GOT3 (cell line): Measurements from ENCODE around the gene PAQR7.

Experiments used
- DNase-seq: peaks from one replicate; lab custom pipeline; 2025; ENCODE audit warnings: mixed read lengths; lab: John Stamatoyannopoulos, UW

The PAQR7 gene

DNA sequence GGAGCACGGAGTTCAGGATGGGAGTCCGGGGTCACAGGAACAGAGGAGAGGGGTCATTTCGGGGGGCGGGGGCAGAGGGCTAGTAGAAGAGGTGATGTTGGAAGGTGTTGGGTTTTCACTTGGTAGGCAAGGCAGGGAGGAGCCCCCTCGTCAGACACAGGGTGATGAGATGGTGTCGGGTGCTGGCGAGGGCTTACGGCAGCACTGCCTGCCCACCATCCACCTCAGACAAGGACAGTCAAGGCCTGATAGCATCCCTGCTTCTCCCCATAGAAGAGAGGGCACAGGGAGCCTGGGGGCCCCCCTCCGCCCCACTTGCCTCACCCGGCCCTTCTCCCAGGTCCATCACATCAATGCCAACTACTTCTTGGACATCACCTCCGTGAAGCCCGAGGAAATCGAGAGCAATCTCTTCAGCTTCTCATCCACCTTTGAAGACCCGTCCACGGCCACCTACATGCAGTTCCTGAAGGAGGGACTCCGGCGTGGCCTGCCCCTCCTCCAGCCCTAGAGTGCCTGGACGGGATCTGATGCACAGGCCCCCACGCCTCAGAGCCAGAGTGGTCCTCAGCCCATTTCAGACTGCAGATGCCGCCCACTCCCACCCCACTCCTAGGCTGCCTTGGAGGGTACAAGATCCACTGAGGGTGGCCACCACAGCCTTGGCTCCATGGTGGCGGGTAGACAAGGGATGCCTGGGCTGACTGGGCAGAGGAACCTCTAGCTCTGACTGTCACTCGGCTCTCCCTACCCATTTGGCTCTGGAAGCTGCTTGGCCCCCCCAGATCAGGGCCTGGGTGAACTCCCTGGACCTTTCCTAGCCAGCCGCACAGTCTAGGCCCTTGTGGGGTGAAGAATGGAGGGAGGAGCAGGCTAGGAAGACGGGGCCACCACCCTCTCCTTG, 60.0 kb downstream of the PAQR7 start:
- DNase-seq, result no peak

DNA sequence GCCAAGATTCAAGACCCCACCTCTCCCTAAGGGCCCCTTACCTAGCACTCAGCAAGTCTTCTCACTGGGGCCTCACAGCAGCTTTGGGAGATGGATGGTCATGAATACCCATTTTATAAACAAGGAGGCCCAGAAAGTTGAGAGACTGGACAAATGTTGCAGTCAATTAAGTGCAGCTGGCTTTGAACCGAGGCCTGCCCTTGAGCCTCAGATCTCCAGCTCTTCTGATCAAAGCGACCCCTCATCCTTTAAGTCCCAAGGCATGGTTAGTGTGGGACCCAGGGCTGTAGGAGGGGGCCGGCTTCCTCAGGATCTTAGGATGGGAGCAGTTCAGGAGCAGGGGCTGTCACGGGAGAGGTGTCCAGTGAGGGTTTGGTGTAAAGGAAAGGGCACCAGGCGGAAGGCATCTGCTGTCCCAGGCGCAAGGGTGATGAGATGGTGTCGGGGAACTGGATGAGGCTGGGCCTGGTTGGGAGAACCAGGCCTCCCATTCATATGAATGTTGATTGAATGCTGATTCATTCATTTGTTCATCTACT, 60.9 kb downstream of the PAQR7 start:
- no peak for DNase-seq

DNA sequence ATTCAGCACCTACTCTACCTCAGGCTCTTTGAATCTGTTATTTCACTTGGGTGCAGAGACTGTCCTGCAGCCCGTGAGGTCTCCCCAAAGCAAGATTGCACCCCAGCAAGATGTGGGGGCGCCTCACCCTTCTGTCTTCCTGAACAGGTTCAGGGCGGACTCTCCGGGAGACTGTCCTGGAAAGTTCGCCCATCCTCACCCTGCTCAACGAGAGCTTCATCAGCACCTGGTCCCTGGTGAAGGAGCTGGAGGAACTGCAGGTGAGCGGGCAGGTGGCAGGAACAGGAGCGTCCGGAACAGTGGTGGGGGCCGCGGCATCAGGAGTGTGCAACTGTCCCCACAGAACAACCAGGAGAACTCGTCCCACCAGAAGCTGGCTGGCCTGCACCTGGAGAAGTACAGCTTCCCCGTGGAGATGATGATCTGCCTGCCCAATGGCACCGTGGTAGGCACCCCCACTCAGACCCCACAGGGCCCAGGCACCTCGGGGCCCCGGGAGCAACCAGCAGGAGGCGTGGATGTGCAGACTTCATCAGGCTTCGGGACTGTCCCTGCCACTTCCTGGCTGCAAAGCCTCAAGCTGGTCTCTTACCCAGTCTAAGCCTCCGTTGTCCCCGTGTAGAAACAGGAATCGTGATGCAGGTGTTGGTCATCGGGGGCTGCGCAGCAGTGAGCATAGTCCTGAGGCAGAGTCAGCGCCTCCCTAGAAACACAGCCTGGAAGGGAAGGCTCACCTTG, 61.6 kb downstream of the PAQR7 start:
- no peak for DNase-seq

DNA sequence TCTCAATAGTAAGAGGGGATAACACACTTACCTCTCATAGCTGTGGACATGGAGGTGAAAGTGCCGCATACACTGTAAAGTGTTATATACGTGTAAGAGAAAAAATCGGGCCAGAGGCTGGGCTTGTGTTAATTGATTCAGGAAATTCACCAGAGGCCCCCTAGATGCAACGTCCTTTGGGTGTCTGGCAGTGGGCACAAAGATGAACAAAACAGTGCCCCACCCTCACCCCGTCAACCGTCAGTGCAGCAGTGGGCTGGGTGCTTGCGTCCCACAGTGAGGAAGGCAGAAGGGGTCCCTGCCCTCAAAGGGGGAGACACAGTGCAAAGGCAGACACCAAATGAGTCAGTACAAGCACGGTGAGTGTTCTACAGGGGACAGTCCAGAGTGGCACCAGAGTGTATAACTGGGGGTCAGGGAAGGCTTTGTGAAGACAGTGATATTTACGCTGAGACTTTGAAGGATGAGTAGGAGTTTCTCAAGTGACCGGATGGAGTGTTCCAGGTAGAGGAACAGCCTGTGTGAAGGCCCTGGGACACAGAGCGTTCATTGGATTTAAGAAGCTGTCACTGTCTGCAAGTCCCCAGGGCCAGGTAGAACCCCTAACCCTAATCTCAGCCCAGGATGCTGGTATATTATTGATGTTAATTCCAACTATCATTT, 62.3 kb downstream of the PAQR7 start:
- no peak for DNase-seq
